ENCODE measurements around the gene DYNC1LI2.
"Not testable (repeated sequence)": the region's sequence is repeated elsewhere in the genome, so short reads cannot be mapped to it uniquely, and the experiment has no call there.

The DYNC1LI2 gene

GRCh38 chr16:66696669-66697630 is 54.5 kb downstream of the DYNC1LI2 start, which contains the start of gene CMTM4:
Gene CMTM4, minus strand, starts transcription at chr16:66696743. Its CDS starts 218 bp downstream, at chr16:66696525.
- DNase-seq (ENCODE audit: low spot score), result peak; percentile 68

- DNase-seq (ENCODE audit: low spot score), result no peak
Observed at GRCh38 chr16:66695935-66696668, 55.3 kb downstream of the DYNC1LI2 start.

GRCh38 chr16:66695471-66695934 is 55.9 kb downstream of the DYNC1LI2 start:
- no peak for DNase-seq (ENCODE audit: low spot score)

GRCh38 chr16:66693149-66693548 is 58.3 kb downstream of the DYNC1LI2 start:
- DNase-seq (ENCODE audit: low spot score), result no peak

GRCh38 chr16:66692341-66692740 is 59.1 kb downstream of the DYNC1LI2 start:
- DNase-seq (ENCODE audit: low spot score), result no peak

- no peak for DNase-seq (ENCODE audit: low spot score)
Observed at GRCh38 chr16:66691234-66691633, 60.2 kb downstream of the DYNC1LI2 start.

GRCh38 chr16:66690106-66690847 is 61.1 kb downstream of the DYNC1LI2 start:
- no peak for DNase-seq (ENCODE audit: low spot score)

GRCh38 chr16:66689282-66689681 is 62.1 kb downstream of the DYNC1LI2 start:
- no peak for DNase-seq (ENCODE audit: low spot score)

GRCh38 chr16:66687906-66688625 is 63.3 kb downstream of the DYNC1LI2 start:
- no peak for DNase-seq (ENCODE audit: low spot score)

GRCh38 chr16:66685501-66686115 is 65.8 kb downstream of the DYNC1LI2 start:
- DNase-seq (ENCODE audit: low spot score), result not testable (repeated sequence)

GRCh38 chr16:66682271-66682670 is 69.1 kb downstream of the DYNC1LI2 start:
- DNase-seq (ENCODE audit: low spot score), result no peak

GRCh38 chr16:66681676-66682075 is 69.7 kb downstream of the DYNC1LI2 start:
- DNase-seq (ENCODE audit: low spot score), result no peak

GRCh38 chr16:66678337-66678736 is 73.1 kb downstream of the DYNC1LI2 start:
- DNase-seq (ENCODE audit: low spot score), result no peak

GRCh38 chr16:66677836-66678235 is 73.6 kb downstream of the DYNC1LI2 start:
- no peak for DNase-seq (ENCODE audit: low spot score)

- no peak for DNase-seq (ENCODE audit: low spot score)
Observed at GRCh38 chr16:66677179-66677578, 74.2 kb downstream of the DYNC1LI2 start.

- no peak for DNase-seq (ENCODE audit: low spot score)
Observed at GRCh38 chr16:66676599-66676998, 74.8 kb downstream of the DYNC1LI2 start.

- no peak for DNase-seq (ENCODE audit: low spot score)
Observed at GRCh38 chr16:66673691-66674090, 77.7 kb downstream of the DYNC1LI2 start.
